Epithelial cell of prostate (primary cell): ENCODE data around the gene KIF17.

Experiments
- DNase-seq: peaks from one replicate; pipeline ENCODE4 v3.0.0-alpha.2; 2011; ENCODE audit warnings: low read depth, low spot score
- H3K27ac ChIP-seq: fragments of 450-650 bp; 2 replicates; pipeline ENCODE4 v1.5.1; 2017; ENCODE audit warnings: mild to moderate bottlenecking

Gene KIF17

GRCh38 chr1:20634594-20635084 is 83.2 kb downstream of the KIF17 start:
- DNase-seq = no peak
- H3K27ac ChIP-seq = peak overlapping the region; percentile 74

DNA sequence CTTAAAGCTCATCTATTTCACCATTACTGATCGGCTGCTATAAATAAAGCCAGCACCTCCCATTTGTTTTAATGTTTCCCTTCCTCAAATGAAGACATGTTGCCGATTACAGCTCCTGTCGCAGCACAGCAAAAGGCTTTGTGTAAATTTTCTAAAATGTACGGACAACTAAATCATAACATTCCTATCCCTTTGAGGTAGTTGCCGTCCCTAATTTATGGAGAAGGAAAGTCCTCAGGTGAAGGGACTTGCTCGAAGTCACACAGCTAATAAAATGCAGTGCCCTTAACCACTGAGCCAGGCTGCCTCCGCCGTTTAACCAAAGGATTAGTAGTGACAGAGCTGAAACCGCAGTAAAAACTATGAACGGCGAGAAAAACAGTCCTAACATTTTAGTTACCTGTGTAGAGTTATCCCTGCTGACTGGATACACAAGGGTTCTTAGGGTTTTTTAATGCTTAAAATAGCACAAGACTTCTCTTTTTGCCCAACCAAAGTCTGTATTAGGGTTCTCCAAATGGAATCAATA is 83.7 kb downstream of the KIF17 start:
- peak overlapping the region; percentile 74 for H3K27ac ChIP-seq
- DNase-seq = no peak

- no peak for DNase-seq
These were observed 84.4 kb downstream of the KIF17 start, which contains the start of gene PINK1 for GRCh38 chr1:20633190-20634064. TSS of gene PINK1 (plus strand) at chr1:20633458. CDS start at chr1:20633549, 91 bp downstream.

GRCh38 chr1:20632386-20632785 is 85.4 kb downstream of the KIF17 start:
- no peak overlapping the region for H3K27ac ChIP-seq
- no peak for DNase-seq

More at GRCh38 chr1:20633190-20634064, 84.4 kb downstream of the KIF17 start, which contains the start of gene PINK1:
- peak within 1 kb of the TSS; percentile 74 for H3K27ac ChIP-seq

GRCh38 chr1:20630729-20631128 is 87.1 kb downstream of the KIF17 start:
- no peak overlapping the region for H3K27ac ChIP-seq
- DNase-seq = no peak

DNA sequence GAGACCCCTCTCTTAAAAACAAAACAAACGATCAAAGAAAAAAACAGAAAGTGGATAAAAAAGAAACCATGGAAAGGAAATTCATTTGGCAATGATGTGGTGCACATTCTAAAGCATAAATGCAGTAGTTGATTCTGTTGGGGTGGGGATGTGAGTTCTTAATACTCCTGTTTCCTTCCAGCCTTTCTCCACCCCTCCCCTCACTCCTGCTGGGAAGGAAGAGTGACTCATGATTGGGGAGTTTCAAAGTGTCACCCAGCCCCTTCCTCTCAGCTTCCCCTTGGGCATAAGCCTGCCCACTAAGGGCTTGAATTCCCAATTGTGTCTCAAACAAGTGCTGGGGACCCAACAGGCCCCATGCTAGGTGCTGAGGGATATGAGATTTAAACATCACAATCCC is 91.3 kb downstream of the KIF17 start:
- DNase-seq = no peak
- no peak overlapping the region for H3K27ac ChIP-seq

DNA sequence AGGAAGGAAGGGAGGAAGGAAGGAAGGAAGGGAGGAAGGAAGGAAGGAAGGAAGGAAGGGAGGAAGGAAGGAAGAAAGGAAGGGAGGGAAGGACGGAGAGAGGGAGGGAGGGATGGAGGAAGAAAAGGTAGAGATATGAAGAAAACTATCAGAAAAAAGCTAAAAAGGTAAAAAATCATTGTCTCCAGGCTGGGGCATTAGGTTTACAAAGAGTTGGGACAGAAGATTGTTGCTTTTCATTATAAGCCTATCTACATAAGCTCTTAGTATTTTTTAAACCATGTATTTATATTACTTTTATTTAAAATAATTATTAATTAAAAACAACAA is 91.7 kb downstream of the KIF17 start:
- H3K27ac ChIP-seq = no peak overlapping the region
- DNase-seq = no peak

GRCh38 chr1:20625176-20626097 is 92.4 kb downstream of the KIF17 start:
- no peak overlapping the region for H3K27ac ChIP-seq
- DNase-seq = no peak

DNA sequence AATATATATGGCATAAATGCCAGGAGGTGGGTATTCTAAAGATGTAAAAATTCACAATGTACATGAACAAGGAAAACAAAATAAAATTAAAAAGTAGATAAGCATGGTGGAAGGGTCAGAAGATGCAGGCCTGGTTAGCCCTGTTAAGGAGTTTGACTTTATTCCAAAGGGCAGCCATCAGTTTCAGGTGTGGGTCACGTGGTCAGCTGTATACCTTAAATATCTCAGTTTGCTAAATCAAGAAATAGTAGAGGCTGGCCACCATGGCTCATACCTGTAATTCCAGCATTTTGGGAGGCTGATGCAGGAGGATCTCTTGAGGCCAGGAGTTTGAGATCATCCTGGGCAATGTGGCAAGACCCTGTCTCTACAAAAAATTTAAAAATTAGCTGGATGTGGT is 93.1 kb downstream of the KIF17 start:
- DNase-seq = no peak
- no peak overlapping the region for H3K27ac ChIP-seq

- H3K27ac ChIP-seq = no peak overlapping the region
- no peak for DNase-seq
These were observed 96.8 kb downstream of the KIF17 start for GRCh38 chr1:20621012-20621411.

GRCh38 chr1:20619999-20620398 is 97.8 kb downstream of the KIF17 start:
- H3K27ac ChIP-seq = no peak overlapping the region
- no peak for DNase-seq

DNA sequence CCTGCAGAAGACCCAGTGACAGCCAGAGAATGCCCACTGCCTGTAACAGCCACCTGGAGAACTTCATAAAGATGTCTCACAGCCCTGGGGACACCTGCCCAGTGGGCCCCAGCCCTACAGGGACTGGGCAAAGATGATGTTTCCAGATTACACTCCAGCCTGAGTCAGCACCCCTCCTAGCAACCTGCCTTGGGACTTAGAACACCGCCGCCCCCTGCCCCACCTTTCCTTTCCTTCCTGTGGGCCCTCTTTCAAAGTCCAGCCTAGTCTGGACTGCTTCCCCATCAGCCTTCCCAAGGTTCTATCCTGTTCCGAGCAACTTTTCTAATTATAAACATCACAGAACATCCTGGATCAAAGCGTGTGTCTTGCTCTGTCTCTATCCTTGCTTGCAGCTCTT is 99.3 kb downstream of the KIF17 start:
- no peak overlapping the region for H3K27ac ChIP-seq
- DNase-seq = no peak

DNA sequence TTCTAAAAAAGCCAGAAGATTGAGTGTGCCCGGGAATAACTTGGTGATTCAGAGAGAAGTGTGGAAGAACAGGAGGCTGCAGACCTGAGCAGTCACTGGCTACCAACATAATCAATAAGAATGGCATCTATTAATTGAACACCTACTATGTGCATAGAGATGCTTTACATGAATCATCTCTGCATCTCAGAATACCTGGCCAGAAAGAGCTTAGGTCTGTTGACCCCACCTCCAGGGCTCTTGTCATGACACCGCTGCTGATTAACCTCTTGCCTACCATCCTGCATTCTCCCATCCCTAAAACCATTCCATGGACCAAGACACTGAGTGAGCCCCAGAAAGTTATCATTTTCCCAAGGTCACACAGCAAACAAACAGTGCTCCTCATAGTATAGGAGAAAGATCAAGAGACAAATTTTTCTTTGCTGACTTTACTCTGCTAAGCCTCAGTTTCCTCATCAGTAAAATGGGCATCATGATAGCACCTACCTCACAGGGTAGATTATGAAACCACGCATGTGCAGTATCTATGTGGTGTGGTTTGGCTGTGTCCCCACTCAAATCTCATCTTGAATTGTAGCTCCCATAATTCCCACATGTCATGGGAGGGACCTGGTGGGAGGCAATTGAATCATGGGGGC is 100.8 kb downstream of the KIF17 start:
- no peak for DNase-seq
- H3K27ac ChIP-seq = no peak overlapping the region

GRCh38 chr1:20615946-20616846 is 101.6 kb downstream of the KIF17 start:
- no peak overlapping the region for H3K27ac ChIP-seq
- no peak for DNase-seq

GRCh38 chr1:20614131-20614579 is 103.7 kb downstream of the KIF17 start:
- peak overlapping the region; percentile 95 for H3K27ac ChIP-seq
- no peak for DNase-seq
